Measurements from ENCODE around the gene BBX.

DNA sequence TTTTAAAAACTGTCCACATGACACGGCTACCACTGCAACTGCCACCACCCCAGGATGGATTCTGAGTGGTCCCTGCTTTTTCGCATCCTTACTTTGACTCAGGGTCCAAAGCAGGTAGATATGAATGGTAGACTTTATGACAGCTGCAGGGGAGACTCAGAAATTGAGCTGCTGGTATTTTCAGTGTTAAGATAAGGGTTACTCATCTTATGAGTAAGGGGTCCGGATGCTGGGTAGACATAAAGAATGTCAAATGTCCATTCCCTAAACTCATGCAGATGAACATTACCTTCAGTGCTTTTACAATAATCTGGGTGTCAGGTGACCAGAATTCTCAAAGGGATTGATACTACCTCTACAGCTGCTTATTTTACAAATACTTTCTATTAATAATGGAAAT lies 25.9 kb upstream of the BBX start:
- TF ChIP-seq, protein P1, sequence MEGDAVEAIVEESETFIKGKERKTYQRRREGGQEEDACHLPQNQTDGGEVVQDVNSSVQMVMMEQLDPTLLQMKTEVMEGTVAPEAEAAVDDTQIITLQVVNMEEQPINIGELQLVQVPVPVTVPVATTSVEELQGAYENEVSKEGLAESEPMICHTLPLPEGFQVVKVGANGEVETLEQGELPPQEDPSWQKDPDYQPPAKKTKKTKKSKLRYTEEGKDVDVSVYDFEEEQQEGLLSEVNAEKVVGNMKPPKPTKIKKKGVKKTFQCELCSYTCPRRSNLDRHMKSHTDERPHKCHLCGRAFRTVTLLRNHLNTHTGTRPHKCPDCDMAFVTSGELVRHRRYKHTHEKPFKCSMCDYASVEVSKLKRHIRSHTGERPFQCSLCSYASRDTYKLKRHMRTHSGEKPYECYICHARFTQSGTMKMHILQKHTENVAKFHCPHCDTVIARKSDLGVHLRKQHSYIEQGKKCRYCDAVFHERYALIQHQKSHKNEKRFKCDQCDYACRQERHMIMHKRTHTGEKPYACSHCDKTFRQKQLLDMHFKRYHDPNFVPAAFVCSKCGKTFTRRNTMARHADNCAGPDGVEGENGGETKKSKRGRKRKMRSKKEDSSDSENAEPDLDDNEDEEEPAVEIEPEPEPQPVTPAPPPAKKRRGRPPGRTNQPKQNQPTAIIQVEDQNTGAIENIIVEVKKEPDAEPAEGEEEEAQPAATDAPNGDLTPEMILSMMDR (IDR thresholded peaks at IDR 0.05): no peak
- TF ChIP-seq EP300 (IDR thresholded peaks at IDR 0.05): no peak
